ENCODE results near the gene CRADD. TPM values are rescaled to one million over a fixed set of nuclear protein-coding genes. Genes with fewer than 3 reads are reported as not detected.

CRADD gene
- total RNA-seq, 1 donor from 2014 or later, result 17.1 TPM

GRCh38 chr12:93852173-93852591 is 175.0 kb downstream of the CRADD start:
- no peak overlapping the region for H3K4me3 ChIP-seq
- H3K27ac ChIP-seq, result no peak overlapping the region
- TF ChIP-seq, protein P1, sequence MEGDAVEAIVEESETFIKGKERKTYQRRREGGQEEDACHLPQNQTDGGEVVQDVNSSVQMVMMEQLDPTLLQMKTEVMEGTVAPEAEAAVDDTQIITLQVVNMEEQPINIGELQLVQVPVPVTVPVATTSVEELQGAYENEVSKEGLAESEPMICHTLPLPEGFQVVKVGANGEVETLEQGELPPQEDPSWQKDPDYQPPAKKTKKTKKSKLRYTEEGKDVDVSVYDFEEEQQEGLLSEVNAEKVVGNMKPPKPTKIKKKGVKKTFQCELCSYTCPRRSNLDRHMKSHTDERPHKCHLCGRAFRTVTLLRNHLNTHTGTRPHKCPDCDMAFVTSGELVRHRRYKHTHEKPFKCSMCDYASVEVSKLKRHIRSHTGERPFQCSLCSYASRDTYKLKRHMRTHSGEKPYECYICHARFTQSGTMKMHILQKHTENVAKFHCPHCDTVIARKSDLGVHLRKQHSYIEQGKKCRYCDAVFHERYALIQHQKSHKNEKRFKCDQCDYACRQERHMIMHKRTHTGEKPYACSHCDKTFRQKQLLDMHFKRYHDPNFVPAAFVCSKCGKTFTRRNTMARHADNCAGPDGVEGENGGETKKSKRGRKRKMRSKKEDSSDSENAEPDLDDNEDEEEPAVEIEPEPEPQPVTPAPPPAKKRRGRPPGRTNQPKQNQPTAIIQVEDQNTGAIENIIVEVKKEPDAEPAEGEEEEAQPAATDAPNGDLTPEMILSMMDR (IDR thresholded peaks at IDR 0.05), result no peak
- intact Hi-C loops (cut with DNase I), result no loop called here
- DNase-seq, result no peak
- ATAC-seq, result no peak
- H3K4me1 ChIP-seq, result no peaks in the 10 kb centered on the region
- no peaks in the 10 kb centered on the region for H3K36me3 ChIP-seq
- H3K9me3 ChIP-seq, result no peaks in the 10 kb centered on the region
- no peaks in the 10 kb centered on the region for H3K27me3 ChIP-seq

GRCh38 chr12:93853698-93854478 is 176.7 kb downstream of the CRADD start:
- DNase-seq, result no peak
- Histone ChIP-seq H3K4me3 (no peak overlapping the region), H3K4me1 (no peaks in the 10 kb centered on the region), H3K27me3 (no peaks in the 10 kb centered on the region), H3K27ac (no peak overlapping the region), H3K36me3 (no peaks in the 10 kb centered on the region), H3K9me3 (no peaks in the 10 kb centered on the region)
- TF ChIP-seq, protein P1 (IDR thresholded peaks at IDR 0.05), result no peak
- no peak for ATAC-seq
- intact Hi-C loops (cut with DNase I), result no loop called here

DNA sequence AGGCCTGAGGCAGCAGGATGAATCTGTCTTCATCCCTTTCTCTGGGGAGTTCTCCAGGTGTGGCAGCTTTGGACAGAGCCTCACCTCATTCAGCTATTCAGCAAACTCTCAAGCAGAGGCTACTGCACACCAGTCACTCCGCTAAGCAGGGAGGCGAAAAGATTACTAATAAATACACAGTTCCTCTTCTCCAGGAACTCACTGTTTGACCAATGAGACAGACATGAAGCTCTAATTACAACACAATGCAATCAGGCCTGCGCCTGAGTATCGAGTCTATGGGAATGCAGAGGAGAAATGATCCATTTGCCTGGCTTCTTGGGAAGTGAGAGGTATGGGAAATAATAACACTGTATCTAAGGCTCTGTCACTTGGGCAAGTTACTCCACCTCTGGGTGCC is 178.1 kb downstream of the CRADD start:
- peak; percentile 42 for ATAC-seq
- Histone ChIP-seq H3K27me3 (no peaks in the 10 kb centered on the region), H3K4me1 (no peaks in the 10 kb centered on the region), H3K9me3 (no peaks in the 10 kb centered on the region), H3K27ac (no peak overlapping the region), H3K4me3 (no peak overlapping the region), H3K36me3 (no peaks in the 10 kb centered on the region)
- intact Hi-C loops (cut with DNase I), result no loop called here
- no peak for DNase-seq
- TF ChIP-seq, protein P1 (IDR thresholded peaks at IDR 0.05), result no peak

DNA sequence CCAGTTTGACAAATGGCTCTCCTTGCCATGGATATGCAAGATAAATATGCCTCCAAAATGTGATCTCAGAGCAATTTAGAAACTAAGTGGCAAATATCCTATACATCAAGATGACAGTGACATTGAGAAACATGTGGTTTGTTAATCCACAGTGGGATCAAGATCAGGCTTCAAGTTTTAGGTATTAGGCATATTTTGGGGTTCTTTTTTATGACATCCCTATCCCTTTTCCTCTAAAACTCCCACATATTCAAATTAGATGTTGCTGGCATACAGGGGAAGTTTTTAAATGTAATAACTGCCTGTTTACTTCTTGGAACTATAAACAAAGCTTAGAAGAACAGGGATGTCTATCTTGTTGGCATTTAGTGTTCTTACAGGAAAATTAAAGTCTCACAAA is 179.4 kb downstream of the CRADD start:
- Histone ChIP-seq H3K36me3 (no peaks in the 10 kb centered on the region), H3K9me3 (no peaks in the 10 kb centered on the region), H3K27me3 (no peaks in the 10 kb centered on the region), H3K27ac (no peak overlapping the region), H3K4me1 (no peaks in the 10 kb centered on the region), H3K4me3 (no peak overlapping the region)
- intact Hi-C loops (cut with DNase I), result no loop called here
- DNase-seq (no peak), ATAC-seq (no peak)
- TF ChIP-seq, protein P1 (IDR thresholded peaks at IDR 0.05), result no peak

DNA sequence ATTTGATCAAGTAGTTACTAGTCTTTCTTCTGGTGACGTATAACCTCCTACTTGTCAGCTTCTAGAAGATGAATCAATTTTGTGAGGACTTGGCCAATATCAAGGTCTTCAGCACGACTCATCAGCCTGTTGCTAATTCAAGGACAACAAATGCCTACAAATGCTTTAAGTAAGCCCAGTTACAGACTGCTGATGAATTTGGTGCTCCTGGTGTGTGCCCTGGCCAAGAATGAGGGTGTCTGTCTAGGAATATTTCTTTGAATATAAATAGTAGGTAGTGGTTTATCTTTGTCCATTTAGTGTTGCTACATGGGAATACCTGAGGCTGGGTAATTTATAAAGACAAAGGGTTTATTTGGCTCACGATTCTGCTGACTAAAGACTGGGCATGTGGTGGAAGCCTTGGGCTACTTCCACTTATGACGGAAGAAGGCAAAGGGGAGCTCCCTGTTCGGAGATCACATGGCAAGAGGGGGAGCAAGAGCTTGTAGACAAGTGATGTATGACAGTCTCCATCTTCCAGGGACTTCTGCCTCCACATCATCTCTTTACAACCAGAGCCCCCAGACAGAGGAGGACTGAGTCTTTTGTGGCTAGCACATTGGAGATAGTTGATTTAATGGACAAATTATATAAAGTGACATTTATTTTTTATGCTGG is 180.2 kb downstream of the CRADD start:
- TF ChIP-seq, protein P1 (IDR thresholded peaks at IDR 0.05), result no peak
- no peaks in the 10 kb centered on the region for H3K9me3 ChIP-seq
- intact Hi-C loops (cut with DNase I), result no loop called here
- H3K4me1 ChIP-seq, result no peaks in the 10 kb centered on the region
- DNase-seq (no peak), ATAC-seq (no peak)
- no peaks in the 10 kb centered on the region for H3K36me3 ChIP-seq
- no peaks in the 10 kb centered on the region for H3K27me3 ChIP-seq
- H3K27ac ChIP-seq, result no peak overlapping the region
- no peak overlapping the region for H3K4me3 ChIP-seq

Data from upper lobe of right lung (tissue), 1 donor.